Fibroblast of lung (primary cell): ENCODE measurements around the gene FSTL5. TPM values are rescaled to one million over a fixed set of nuclear protein-coding genes. Genes with fewer than 3 reads are reported as not detected.

Experiments
- DNase-seq, 2 donors: peaks; one replicate each; pipeline versions ENCODE4 v3.0.0 to v3.0.0-alpha.2; 2010; ENCODE audit warnings: low read depth in 2 of 2
- H2AFZ ChIP-seq: 2 replicates; pipeline ENCODE4 v1.5.1; 2012; ENCODE audit warnings: low read length, control low read depth, inconsistent platforms
- H3K27ac ChIP-seq: 2 replicates; pipeline ENCODE4 v1.5.1; 2011; ENCODE audit warnings: low read length, control low read depth; ENCODE audit not compliant: insufficient read depth
- H3K27me3 ChIP-seq: 2 replicates; pipeline ENCODE4 v1.5.1; 2011; ENCODE audit warnings: mild to moderate bottlenecking, low read length; ENCODE audit not compliant: control insufficient read depth, insufficient read depth
- H3K36me3 ChIP-seq: 2 replicates; pipeline ENCODE4 v1.5.1; 2011; ENCODE audit warnings: low read length; ENCODE audit not compliant: control insufficient read depth, insufficient read depth
- H3K4me1 ChIP-seq: 2 replicates; pipeline ENCODE4 v1.5.1; 2011; ENCODE audit warnings: low read length; ENCODE audit not compliant: control insufficient read depth, insufficient read depth; ENCODE audit errors: extremely low read depth
- H3K4me2 ChIP-seq: 2 replicates; pipeline ENCODE4 v1.5.1; 2011; ENCODE audit warnings: low read length, control low read depth; ENCODE audit not compliant: insufficient read depth; ENCODE audit errors: extremely low read depth
- H3K4me3 ChIP-seq, 4 experiments: fragments of 200-600 bp in 1 of 4; sonication (generic) in 1 of 4; replicated peaks in 1 of 4; 2 replicates each; pipeline ENCODE4 v1.5.1; 2011 to 2016; ENCODE audit warnings: low read length in 4 of 4, low read depth in 3 of 4, mild to moderate bottlenecking in 3 of 4, control low read depth in 2 of 4, inconsistent platforms in 1 of 4, mixed read lengths in 1 of 4; ENCODE audit not compliant: insufficient read depth in 1 of 4; ENCODE audit errors: control extremely low read depth in 1 of 4
- H3K79me2 ChIP-seq: 2 replicates; pipeline ENCODE4 v1.5.1; 2012; ENCODE audit warnings: mild to moderate bottlenecking, low read length, inconsistent platforms; ENCODE audit not compliant: control insufficient read depth, insufficient read depth
- H3K9ac ChIP-seq: 2 replicates; pipeline ENCODE4 v1.5.1; 2011; ENCODE audit warnings: mild to moderate bottlenecking, low read length, control low read depth; ENCODE audit not compliant: insufficient read depth
- H3K9me3 ChIP-seq: 2 replicates; pipeline ENCODE4 v1.5.1; 2012; ENCODE audit warnings: low read depth, low read length; ENCODE audit not compliant: control insufficient read depth, insufficient read depth
- H4K20me1 ChIP-seq: 2 replicates; pipeline ENCODE4 v1.5.1; 2011; ENCODE audit warnings: low read length; ENCODE audit not compliant: control insufficient read depth, insufficient read depth; ENCODE audit errors: extremely low read depth
- CTCF ChIP-seq, 2 donors: IDR thresholded peaks in 1 of 2; conservative IDR thresholded peaks in 1 of 2; 1 replicate in 1 of 2; 2 replicates in 1 of 2; pipeline ENCODE4 v1.5.1; 2011 to 2012; ENCODE audit warnings: low read length in 2 of 2, control low read depth in 1 of 2, inconsistent platforms in 1 of 2, low read depth in 1 of 2, mild to moderate bottlenecking in 1 of 2
- EZH2 ChIP-seq: IDR thresholded peaks from 2 replicates; pipeline ENCODE4 v1.5.1; 2012; ENCODE audit warnings: low read length, control low read depth, mild to moderate bottlenecking; ENCODE audit errors: missing control alignments
- polyA plus RNA-seq, 2 donors: library from polyadenylated mRNA; depleted of rRNA in 1 of 2; stranded (reverse) in 1 of 2; unstranded in 1 of 2; fragments of >200 nt; gene quantifications; 2 replicates each; pipeline ENCODE4 v1.2.1, GENCODE V29; 2011 to 2012; ENCODE audit warnings: missing spikeins in 1 of 2
- total RNA-seq: library from RNA; depleted of rRNA; stranded (reverse); fragments of >200 nt; gene quantifications from 2 replicates; pipeline ENCODE4 v1.2.1, GENCODE V29; 2014

FSTL5 gene
- total and polyA plus RNA-seq, 2 donors (not counting 1 experiment from before 2014, with no cell fraction given) = 0.11 to 0.33 TPM

GRCh38 chr4:161655148-161655547 lies 508.7 kb downstream of the FSTL5 start:
- no peak overlapping the region for H2AFZ ChIP-seq
- H3K9me3 ChIP-seq = no peaks in the 10 kb centered on the region
- no peak overlapping the region for H3K4me2 ChIP-seq
- H3K79me2 ChIP-seq = no peaks in the 10 kb centered on the region
- no peaks in the 10 kb centered on the region for H3K4me1 ChIP-seq
- no peak for TF ChIP-seq EZH2
- TF ChIP-seq CTCF (conservative IDR thresholded peaks at IDR 0.05 in 1 of 2, IDR thresholded peaks at IDR 0.05 in 1 of 2; ENCODE audit: low read depth in 1 of 2, low read length in 2 of 2) = no peak
- H3K27ac ChIP-seq = no peak overlapping the region
- H3K4me3 ChIP-seq = no peak overlapping the region
- no peaks in the 10 kb centered on the region for H3K36me3 ChIP-seq
- H4K20me1 ChIP-seq = no peaks in the 10 kb centered on the region
- no peaks in the 10 kb centered on the region for H3K27me3 ChIP-seq
- no peak overlapping the region for H3K9ac ChIP-seq
- DNase-seq = no peak

GRCh38 chr4:161653697-161654096 lies 510.1 kb downstream of the FSTL5 start:
- TF ChIP-seq CTCF (conservative IDR thresholded peaks at IDR 0.05 in 1 of 2, IDR thresholded peaks at IDR 0.05 in 1 of 2; ENCODE audit: low read depth in 1 of 2, low read length in 2 of 2) = no peak
- TF ChIP-seq EZH2 = no peak
- Histone ChIP-seq H4K20me1 (no peaks in the 10 kb centered on the region), H2AFZ (no peak overlapping the region), H3K9ac (no peak overlapping the region), H3K79me2 (no peaks in the 10 kb centered on the region), H3K4me1 (no peaks in the 10 kb centered on the region), H3K27me3 (no peaks in the 10 kb centered on the region), H3K36me3 (no peaks in the 10 kb centered on the region), H3K4me3 (no peak overlapping the region), H3K9me3 (no peaks in the 10 kb centered on the region), H3K27ac (no peak overlapping the region), H3K4me2 (no peak overlapping the region)
- no peak for DNase-seq

GRCh38 chr4:161651586-161651985 lies 512.2 kb downstream of the FSTL5 start:
- no peak overlapping the region for H2AFZ ChIP-seq
- H3K9ac ChIP-seq = no peak overlapping the region
- H3K4me1 ChIP-seq = no peaks in the 10 kb centered on the region
- DNase-seq = no peak
- H3K36me3 ChIP-seq = no peaks in the 10 kb centered on the region
- H3K27ac ChIP-seq = no peak overlapping the region
- H3K27me3 ChIP-seq = no peaks in the 10 kb centered on the region
- H4K20me1 ChIP-seq = no peaks in the 10 kb centered on the region
- no peaks in the 10 kb centered on the region for H3K9me3 ChIP-seq
- no peak overlapping the region for H3K4me3 ChIP-seq
- H3K79me2 ChIP-seq = no peaks in the 10 kb centered on the region
- TF ChIP-seq EZH2 = no peak
- no peak for TF ChIP-seq CTCF (conservative IDR thresholded peaks at IDR 0.05 in 1 of 2, IDR thresholded peaks at IDR 0.05 in 1 of 2; ENCODE audit: low read depth in 1 of 2, low read length in 2 of 2)
- no peak overlapping the region for H3K4me2 ChIP-seq
